ENCODE results near the gene OR5AC2.

DNA sequence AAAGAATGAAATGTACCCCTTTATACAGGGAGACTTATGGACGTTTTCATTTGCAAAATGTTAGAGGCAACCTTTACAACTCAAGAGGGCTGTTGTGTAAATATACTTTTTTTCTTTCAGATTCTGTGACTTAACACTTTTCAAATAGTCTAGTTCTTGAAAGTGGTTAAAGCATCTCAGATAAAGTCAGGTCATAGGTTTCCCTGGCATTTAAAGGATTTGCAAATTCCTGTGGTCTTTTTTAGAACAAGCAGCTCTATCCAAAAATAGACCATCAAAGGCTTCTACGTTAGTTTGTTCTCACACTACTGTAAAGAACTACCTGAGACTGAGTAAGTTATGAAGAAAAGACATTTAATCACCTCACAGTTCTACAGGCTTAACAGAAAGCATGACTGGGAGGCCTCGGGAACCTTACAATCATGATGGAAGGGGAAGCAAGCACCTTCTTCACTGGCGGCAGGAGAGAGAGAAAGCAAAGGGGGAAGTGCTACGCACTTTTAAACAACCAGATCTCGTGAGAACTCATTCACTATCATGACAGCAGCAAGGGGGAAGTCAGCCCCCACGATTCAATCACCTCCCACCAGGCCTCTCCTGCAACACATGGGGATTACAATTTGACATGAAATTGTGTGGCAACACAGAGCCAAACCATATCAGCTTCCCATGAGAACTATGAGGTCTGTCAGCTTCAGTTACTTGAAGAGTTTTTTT, 28.6 kb upstream of the OR5AC2 start:
- no peak for TF ChIP-seq PPARA (CRISPR knock-in tag; IDR thresholded peaks at IDR 0.05; ENCODE audit: borderline replicate concordance)
- no peak for TF ChIP-seq GLIS3 (CRISPR knock-in tag; IDR thresholded peaks at IDR 0.05)
- no peak for TF ChIP-seq CSDC2 (CRISPR knock-in tag; IDR thresholded peaks at IDR 0.05)
- no peak for TF ChIP-seq PATZ1 (CRISPR knock-in tag; IDR thresholded peaks at IDR 0.05; ENCODE audit: borderline replicate concordance)
- no peak for TF ChIP-seq POU6F1 (CRISPR knock-in tag; IDR thresholded peaks at IDR 0.05; ENCODE audit: borderline replicate concordance, low read depth)
- TF ChIP-seq, protein P1, sequence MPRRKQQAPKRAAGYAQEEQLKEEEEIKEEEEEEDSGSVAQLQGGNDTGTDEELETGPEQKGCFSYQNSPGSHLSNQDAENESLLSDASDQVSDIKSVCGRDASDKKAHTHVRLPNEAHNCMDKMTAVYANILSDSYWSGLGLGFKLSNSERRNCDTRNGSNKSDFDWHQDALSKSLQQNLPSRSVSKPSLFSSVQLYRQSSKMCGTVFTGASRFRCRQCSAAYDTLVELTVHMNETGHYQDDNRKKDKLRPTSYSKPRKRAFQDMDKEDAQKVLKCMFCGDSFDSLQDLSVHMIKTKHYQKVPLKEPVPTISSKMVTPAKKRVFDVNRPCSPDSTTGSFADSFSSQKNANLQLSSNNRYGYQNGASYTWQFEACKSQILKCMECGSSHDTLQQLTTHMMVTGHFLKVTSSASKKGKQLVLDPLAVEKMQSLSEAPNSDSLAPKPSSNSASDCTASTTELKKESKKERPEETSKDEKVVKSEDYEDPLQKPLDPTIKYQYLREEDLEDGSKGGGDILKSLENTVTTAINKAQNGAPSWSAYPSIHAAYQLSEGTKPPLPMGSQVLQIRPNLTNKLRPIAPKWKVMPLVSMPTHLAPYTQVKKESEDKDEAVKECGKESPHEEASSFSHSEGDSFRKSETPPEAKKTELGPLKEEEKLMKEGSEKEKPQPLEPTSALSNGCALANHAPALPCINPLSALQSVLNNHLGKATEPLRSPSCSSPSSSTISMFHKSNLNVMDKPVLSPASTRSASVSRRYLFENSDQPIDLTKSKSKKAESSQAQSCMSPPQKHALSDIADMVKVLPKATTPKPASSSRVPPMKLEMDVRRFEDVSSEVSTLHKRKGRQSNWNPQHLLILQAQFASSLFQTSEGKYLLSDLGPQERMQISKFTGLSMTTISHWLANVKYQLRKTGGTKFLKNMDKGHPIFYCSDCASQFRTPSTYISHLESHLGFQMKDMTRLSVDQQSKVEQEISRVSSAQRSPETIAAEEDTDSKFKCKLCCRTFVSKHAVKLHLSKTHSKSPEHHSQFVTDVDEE (CRISPR knock-in tag; IDR thresholded peaks at IDR 0.05), result no peak
- no peak for TF ChIP-seq TOX (CRISPR knock-in tag; IDR thresholded peaks at IDR 0.05; ENCODE audit: borderline replicate concordance)
- TF ChIP-seq RARB (CRISPR knock-in tag; IDR thresholded peaks at IDR 0.05), result no peak
- TF ChIP-seq ZFP3 (CRISPR knock-in tag; IDR thresholded peaks at IDR 0.05), result no peak
- no peak for TF ChIP-seq ARNTL (CRISPR knock-in tag; IDR thresholded peaks at IDR 0.05; ENCODE audit: borderline replicate concordance, low read depth)
- no peak for TF ChIP-seq ZC3H10 (CRISPR knock-in tag; IDR thresholded peaks at IDR 0.05)
- TF ChIP-seq CSRNP3 (CRISPR knock-in tag; IDR thresholded peaks at IDR 0.05), result no peak
- TF ChIP-seq TCF4 (CRISPR knock-in tag; IDR thresholded peaks at IDR 0.05; ENCODE audit: borderline replicate concordance), result no peak
- TF ChIP-seq SNAI2 (CRISPR knock-in tag; IDR thresholded peaks at IDR 0.05), result no peak
